Measurements from ENCODE around the gene STIL.

- no peak for TF ChIP-seq GATA3 (IDR thresholded peaks at IDR 0.05; ENCODE audit: low read depth, low read length)
- peak; percentile 69 for TF ChIP-seq GATA2 (IDR thresholded peaks at IDR 0.05; ENCODE audit: low read depth, low read length)
Observed at GRCh38 chr1:47224676-47225399, 89.1 kb downstream of the STIL start.
